SK-N-MC (cell line): ENCODE measurements around the gene GALNT14.

Experiments used
- EZH2 ChIP-seq: fragments of 200-600 bp; sonication (generic); IDR thresholded peaks from one replicate; pipeline ENCODE4 v1.6.1; 2017; ENCODE audit warnings: antibody characterized with exemption
- FOXP2 ChIP-seq: optimal IDR thresholded peaks from 2 replicates; pipeline ENCODE3; 2011; ENCODE audit warnings: mild to moderate bottlenecking, moderate library complexity; ENCODE audit not compliant: insufficient read depth; ENCODE audit errors: extremely low read length, control extremely low read depth
- POLR2AphosphoS5 ChIP-seq: IDR thresholded peaks from 2 replicates; pipeline ENCODE4 v1.6.1; 2012; ENCODE audit warnings: mild to moderate bottlenecking, low read depth, low read length, borderline replicate concordance

- TF ChIP-seq POLR2AphosphoS5 = no peak
- no peak for TF ChIP-seq EZH2
- TF ChIP-seq FOXP2 = no peak
Observed at GRCh38 chr2:30978854-30979253, 159.4 kb downstream of the GALNT14 start.
